ENCODE measurements around the gene IGSF21.

GRCh38 chr1:18132022-18132710, 24.6 kb downstream of the IGSF21 start:
- no peak for TF ChIP-seq CEBPB (IDR thresholded peaks at IDR 0.05; ENCODE audit: low read depth, low read length)
- TF ChIP-seq CTCF (IDR thresholded peaks at IDR 0.05; ENCODE audit: control extremely low read depth in 1 of 3, insufficient read depth in 1 of 3, low read depth in 1 of 3, low read length in 3 of 3): no peak
- no peak for TF ChIP-seq EZH2 (IDR thresholded peaks at IDR 0.05; ENCODE audit: low read depth, low read length, severe bottlenecking)
- TF ChIP-seq NRF1 (IDR thresholded peaks at IDR 0.05; ENCODE audit: low read depth, low read length): no peak
